NK-92 (cell line): ENCODE data around the gene RUSC1.
"Not testable (repeated sequence)": the region's sequence is repeated elsewhere in the genome, so short reads cannot be mapped to it uniquely, and the experiment has no call there.

Source experiments
- DNase-seq: peaks from one replicate; lab custom pipeline; 2025; ENCODE audit not compliant: unreplicated experiment; lab: John Stamatoyannopoulos, UW

Gene RUSC1

DNA sequence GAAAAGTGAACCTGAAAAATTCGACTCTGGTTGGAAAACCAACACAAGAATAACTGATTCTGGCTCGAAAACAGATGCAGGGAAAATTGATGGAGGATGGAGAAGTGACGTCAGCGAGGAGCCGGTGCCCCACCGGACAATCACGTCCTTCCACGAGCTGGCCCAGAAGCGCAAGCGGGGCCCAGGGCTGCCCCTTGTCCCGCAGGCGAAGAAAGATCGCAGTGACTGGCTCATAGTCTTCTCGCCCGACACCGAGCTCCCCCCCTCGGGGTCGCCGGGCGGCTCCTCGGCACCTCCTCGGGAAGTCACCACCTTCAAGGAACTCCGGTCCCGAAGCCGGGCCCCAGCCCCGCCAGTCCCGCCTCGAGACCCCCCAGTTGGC lies 1.9 kb downstream of the RUSC1 start:
- DNase-seq = no peak

DNA sequence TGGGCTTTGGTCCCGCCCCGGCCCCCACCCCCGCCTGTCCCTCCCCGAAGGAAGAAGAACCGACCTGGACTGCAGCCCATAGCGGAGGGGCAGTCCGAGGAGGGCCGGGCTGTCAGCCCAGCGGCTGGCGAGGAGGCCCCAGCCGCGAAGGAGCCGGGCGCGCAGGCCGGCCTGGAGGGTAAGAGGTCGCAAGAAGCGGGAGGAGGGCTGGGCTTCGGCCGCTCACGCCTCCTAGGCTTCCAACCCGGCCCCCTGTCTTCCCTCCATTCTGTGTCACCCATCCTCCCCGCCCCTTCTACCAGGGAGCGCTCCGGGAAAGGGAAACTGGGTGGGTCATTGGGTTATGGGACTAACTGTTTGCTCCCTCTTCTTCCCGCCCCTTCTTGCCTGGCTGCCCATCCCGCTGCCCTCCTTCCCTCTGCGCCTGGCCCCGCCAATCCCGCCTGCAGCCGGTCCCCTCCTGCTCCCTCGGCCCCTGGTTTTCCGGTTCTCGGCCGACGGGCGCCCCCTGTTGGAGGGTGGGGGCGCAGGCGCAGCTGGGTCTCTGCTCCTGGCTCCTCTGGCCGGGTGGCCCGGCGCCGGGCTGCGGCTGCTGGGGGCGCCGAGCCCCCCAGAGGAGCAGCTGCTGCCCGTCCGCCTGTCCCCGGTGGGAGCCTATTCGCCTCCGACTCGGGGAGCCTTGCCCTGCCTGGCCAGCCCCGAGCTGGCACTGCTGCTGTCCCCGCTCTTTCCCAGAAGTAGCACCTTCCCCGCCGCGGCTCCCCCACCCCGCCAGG lies 2.4 kb downstream of the RUSC1 start:
- DNase-seq = no peak

DNA sequence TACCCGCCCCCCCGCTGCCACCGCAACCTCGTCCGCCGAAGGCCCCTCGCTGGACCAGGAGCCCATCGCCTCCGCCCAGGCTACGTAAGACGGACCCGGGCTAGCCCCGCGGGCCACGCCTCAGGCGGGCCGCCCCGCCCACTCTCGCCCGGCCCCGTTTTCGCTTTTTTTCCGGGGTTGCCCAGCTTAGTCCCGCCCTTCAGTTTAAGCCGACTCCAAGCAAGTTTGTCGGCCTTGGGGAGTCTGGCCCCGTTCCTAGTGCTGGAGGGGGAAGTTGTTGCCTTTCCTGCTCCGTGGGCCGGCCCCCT lies 3.0 kb downstream of the RUSC1 start:
- no peak for DNase-seq

DNA sequence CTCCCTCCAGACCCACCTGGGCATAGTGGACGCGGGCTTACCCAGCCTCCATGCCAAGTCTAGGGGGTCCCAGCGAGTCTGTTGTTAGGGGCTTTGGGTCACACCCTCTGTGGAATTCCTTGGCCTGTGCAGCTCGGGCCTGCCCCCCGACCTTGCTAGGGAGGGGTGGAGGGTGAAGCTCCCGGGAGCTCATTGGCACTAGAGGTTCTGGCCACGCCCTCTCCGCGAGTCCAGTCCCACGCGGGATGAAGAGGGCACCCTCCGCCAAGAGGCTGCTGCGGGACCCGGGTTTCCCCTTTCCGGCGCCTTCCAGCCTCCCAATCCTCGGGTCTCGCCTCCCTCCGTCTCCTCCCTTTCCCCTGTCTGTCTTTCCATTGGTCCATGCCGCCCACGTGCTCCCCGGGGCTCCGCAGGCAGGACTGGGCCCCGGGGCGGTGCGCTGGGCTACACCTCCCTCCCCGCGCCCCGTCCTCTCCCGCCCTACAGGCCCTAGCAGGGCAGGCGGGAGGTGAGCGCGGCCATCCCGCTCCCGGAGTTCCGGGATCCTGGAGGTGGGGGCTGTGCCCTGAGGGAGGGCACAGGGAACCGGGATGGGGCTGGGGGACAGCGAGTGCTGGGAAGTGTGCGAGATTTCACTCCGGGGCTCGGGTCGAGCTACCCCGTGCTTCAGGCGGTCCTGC lies 3.5 kb downstream of the RUSC1 start:
- peak; percentile 49 for DNase-seq

DNA sequence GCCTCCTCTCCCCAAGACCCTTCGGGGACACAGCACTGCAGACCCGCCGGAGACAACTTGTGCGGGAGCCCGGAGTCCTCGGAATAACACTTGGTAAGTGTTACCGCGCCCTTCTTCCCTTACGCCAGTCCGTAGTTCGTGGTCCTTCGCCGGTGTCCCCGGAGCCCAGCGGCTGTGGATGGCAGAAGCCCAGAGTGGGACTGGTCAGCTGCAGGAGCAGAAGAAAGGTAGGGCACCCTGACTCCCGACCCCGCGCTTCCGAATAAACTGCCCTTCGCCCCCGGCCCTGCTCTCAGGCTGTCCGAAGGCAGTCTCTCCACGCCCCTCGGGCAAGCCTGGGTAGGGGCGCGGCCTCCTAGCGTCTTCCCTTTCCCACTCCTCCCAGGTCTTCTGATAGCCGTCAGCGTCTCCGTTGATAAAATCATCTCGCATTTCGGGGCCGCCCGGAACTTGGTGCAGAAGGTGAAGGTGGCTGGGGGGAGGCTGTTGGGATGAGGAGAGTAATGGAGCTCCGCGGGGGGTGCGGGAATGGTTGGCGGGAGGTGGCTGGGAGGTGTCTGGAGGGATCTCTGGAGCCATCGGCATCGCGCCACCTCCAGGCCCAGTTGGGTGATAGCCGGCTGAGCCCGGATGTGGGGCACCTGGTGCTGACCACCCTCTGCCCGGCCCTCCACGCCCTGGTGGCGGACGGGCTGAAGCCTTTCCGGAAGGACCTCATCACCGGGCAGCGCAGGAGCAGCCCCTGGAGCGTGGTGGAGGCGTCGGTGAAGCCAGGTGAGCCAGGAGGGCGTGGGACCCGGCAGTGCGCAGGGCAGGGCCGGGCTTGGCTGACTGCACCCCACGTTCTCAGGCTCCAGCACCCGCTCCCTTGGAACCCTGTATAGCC lies 4.3 kb downstream of the RUSC1 start:
- no peak for DNase-seq

DNA sequence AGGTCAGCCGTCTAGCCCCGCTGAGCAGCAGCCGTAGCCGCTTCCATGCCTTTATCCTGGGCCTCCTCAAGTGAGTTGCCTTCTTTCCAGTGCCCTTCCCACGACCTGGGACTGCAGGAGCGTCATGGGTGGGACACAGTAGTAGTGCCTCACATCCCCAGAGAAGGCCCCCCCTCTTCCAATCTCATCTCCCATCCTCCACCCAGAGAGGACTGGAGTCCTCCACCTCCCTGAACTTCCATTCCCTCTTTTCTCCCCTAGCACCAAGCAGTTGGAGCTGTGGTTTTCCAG lies 4.9 kb downstream of the RUSC1 start:
- no peak for DNase-seq

DNA sequence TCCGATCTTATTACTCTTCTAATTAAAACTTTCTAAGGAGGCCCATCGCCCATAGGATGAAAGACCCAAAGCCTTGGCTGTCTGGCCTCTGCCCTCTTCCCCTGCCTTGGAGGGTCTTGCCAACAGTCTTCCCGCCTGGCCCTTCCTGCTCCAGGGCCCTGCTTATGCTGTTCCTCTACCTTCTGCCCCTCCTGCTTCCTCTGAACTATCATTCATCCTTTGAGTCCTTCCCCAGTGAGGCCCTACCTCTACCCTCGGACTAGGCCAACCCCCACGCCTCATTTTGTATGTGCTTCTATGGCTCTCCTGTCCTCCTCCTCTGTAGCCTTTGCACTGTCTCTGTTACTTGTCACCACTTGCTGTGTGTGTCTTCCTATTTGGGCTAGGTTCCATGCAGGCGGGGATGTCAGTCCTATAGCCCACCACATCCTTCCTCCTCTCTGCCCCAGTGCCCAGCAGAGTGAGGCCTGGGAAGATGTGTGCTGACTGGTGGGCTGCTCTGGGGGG lies 5.4 kb downstream of the RUSC1 start:
- no peak for DNase-seq

DNA sequence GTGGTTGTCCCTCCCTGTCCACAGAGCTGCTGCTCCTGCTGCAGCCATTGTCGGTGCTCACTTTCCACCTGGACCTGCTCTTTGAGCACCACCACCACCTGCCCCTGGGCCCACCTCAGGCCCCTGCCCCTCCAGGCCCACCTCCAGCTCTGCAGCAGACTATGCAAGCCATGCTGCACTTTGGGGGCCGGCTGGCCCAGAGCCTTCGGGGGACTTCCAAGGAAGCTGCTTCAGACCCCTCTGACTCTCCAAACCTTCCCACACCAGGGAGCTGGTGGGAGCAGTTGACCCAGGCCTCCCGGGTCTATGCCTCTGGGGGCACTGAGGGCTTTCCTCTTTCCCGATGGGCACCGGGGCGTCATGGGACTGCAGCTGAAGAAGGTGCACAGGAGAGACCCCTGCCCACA lies 5.9 kb downstream of the RUSC1 start:
- no peak for DNase-seq

DNA sequence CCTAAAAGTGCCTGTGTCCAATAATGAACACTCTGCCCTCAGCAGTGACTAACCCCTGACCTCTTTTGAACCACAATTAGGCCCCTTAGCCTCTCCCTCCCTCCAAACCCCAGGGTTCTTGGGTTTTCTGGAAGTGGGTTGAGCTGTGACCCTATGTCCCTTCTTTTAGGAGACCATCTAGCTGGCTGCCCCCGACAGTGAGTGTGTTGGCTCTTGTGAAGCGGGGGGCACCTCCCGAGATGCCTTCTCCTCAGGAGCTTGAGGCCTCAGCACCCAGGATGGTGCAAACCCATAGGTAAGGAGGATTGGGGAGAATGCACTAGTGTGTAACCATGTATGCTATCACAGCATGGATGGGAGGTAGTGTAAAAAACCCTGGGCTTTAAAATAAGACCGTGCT lies 7.3 kb downstream of the RUSC1 start:
- no peak for DNase-seq

DNA sequence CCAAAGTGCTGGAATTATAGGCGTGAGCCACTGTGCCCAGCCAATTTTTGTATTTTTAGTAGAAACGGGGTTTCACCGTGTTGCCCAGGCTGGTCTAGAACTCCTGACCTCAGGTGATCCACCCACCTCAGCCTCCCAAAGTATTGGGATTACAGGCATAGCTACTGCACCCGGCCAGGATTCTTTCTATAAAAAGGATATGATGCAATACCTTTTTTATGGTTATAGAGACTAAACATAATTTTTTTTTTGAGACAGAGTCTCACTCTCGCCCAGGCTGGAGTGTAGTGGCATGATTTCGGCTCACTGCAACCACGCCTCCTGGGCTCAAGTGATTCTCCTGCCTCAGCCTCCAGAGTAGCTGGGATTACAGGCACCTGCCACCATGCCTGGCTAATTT lies 8.2 kb downstream of the RUSC1 start:
- DNase-seq = not testable (repeated sequence)

DNA sequence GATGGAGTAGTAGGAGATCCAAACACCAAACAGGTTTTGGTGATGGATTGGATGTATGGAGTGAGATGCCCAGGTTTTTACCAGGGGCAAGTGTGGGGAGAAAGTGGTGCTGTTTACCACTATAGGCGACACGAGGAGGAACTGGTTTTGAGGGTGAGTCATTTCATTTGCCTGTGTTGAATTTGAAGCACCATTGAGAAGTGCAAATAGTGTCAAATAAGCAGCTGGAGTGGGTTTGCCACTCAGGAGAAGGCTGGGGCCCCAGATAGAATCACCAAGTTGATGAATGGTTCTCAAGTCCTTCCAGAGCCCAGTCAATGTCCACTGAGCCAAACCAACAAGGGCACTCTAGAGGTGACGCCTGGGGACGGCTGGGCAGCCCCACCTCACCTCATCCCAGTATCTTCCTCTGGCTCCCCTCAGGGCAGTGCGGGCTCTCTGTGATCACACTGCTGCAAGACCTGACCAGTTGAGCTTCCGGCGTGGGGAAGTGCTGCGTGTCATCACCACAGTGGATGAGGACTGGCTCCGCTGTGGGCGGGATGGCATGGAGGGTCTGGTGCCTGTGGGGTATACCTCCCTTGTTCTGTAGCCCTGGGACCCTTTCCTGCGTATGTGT lies 9.4 kb downstream of the RUSC1 start:
- DNase-seq = no peak

DNA sequence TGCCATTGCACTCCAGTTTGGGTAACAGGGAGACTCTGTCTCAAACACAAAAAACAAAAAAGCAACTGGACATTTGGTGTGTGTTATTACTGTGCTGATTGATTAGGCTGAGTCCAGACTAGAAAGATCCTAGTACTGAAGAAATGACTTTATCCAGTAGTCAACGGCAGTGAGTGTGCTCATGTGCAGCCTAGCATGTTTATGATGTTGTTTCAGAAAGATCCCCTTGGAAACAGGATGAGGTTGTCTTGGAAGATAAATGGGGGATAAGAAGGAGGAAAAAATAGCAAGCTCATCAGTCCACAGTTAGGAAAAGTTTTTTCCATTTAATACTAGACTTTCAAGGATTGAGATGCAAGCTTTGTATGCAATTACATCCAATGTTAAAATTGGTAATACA lies 14.3 kb downstream of the RUSC1 start:
- DNase-seq = no peak

DNA sequence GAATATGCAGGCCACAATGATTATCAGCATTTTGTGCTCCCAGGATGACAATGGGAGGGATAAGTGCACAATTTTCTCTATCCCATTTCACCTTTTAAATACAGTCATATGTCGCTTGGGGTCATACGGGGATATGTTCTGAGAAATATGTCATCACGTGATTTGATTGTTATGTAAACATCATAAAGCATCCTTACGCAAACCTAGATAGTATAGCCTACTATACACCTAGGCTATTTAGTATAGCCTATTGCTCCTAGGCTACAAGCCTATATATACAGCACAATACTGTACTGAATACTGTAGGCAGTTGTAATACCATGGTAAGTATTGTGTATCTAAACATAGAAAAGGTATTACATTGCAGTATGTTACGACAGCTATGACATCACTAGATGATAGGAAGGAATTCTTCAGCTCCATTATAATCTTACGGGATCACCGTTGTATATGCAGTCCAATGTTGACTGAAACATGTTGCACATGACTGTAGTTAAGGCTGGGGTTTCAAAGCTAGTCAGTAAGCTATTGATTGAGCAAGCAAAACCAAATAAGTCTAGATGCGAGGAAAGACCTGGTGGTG lies 18.9 kb downstream of the RUSC1 start:
- no peak for DNase-seq

DNA sequence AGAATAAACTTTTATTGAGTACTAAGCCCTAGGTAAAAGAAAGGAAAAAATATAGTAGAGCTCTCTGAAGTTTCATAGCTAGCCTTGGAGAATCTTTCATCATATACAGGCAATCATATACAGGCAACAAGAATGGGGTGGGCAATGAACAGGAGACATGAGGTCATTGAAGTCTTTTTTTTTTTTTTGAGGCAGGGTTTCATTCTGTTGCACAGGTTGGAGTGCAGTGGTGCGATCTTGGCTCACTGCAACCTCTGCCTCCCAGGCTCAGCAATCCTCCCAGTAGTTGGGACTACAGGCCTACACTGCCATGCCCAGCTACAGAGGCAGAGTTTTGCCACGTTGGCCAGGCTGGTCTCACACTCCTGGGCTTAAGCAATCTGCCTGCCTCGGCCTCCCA lies 22.1 kb downstream of the RUSC1 start:
- no peak for DNase-seq

DNA sequence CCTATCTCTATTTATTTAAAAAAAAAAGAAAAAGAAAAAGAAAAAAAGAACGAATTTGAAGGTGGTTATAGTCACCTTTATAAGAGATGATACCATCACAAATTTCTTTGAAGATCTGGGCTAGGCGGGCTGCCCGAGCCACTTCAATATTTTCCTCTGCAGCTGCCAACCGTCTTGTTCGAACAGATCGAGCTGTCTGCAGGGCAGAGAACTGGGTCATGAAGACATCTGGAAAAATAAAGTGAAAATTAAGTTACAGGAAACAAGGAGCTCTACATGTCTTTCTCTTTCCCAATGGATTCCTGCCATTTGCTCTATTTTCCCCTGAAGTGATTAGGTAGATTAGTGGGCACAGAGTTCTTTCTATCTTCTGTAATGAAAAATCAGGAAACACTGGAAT lies 31.9 kb downstream of the RUSC1 start:
- no peak for DNase-seq

DNA sequence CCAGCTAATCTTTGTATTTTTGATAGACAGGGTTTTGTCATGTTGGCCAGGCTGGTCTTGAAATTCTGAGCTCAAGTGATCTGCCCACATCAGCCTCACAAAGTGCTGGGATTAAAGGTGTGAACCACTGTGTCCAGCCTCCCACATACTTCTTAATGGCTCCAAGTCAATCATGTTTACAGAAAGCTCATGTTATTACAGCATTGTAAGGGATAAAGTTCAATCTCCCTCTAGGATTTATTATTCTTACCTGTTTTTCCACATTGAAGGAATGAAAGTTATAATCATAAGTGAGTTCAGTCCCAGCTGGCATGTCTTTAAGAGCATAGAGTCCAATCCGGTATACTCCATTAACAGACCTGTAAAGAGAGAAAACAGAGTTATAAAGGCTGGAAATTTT lies 39.4 kb downstream of the RUSC1 start:
- DNase-seq = no peak

DNA sequence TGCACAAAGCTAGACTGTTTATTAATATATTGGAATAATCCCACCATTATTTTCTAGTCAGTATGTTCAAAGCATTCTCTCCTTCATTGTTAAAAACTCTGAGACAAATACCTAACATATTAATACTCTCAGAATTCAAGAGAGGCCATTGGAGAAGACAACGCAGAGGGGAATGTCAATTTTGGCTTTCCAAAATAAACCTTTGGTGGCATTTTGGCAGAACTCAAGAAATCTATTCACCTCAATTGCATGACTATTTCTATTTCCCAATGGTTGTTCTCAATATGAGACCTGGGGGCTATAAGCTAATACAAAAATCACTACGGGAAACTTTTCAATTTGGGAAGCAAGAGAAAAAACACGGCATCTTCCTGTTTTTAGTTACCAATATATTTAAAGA lies 58.5 kb downstream of the RUSC1 start:
- DNase-seq = no peak

DNA sequence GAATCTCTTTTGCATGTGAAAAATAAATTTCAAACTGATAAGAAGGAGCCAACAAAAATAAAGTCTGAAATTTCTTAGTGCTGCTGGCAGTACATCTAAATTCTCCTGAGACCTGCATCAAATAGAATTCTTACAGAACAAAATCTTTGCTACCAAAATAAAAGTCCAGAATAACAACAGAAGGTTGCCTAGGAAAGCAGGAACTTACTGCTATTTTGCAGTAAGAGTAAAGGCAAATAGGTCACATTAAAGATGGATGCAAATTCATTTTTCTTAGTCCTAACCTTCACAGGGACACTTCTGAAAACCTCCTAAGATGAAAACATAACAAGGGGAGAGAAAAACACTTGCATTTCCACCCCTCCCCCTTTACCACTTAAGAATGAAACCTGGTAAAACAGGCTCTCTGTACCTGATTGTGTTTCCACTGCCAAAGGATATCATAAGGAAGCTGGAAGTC lies 59.0 kb downstream of the RUSC1 start:
- DNase-seq = no peak
